ENCODE measurements around the gene CHERP.
"Not testable (repeated sequence)": the region's sequence is repeated elsewhere in the genome, so short reads cannot be mapped to it uniquely, and the experiment has no call there.

CHERP gene

DNA sequence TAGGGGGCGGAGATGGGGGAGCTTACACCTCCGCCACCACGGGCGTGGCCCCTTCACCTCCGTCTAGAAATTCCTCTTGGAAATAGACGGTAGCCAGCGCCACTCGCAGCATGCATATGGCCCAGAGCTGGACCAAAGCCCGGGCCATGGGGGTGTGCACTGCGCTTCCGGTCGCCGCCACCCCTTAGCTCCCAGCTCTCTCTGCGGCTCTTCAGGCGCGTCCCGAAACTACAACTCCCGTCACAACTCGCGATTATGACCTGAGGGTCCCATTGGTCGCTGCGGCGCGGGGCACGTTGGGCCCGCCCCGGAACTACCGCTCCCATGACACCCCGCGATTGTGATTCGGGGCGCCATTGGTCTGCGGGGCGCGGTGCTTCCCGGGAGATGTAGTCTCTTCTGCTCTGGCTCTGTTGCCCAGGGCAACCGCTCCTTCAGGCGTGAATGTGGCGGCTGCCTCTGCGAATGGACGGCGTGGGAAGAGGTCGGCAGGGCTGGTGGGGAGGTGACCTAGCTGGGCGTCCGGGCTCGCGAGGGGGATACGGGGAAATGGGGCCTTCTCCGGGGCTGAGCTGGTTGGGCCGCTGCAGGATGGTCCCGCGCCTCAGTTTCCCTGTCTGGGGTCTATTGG is 46.1 kb downstream of the CHERP start, which contains the start of the genes C19orf44 and CALR3:
Gene C19orf44 (plus strand): TSS at position 413 of the 631 bp plus-strand sequence. CDS start 4,399 bp downstream, outside the sequence.
Gene CALR3 (minus strand): TSS at position 186 of the 631 bp plus-strand sequence. CDS start 38 bp downstream, at position 148.
- peak; percentile 76 to 98 for DNase-seq (ENCODE audit: low read depth in 1 of 2, low spot score in 1 of 2)
- in situ Hi-C loops (cut with HindIII; ENCODE audit: low pct_unique_long_range_greater_than_20kb, low sequenced_read_pairs): no loop called here

DNA sequence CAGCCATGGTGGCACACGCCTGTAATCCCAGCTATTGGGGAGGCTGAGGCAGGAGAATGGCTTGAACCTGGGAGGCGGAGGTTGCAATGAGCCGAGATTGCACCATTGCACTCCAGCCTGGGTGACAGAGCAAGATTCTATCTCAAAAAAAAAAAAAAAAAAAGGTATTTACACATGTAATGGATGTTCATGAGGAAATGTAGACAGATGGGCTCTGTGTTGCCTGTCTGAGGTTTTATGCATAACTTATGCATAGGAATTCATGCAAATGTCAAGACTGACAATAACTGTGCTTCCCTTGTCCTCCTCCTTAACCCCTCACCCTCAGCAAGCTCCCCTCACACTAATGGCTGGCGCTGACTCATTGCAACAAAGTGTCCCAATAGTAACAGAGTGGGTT is 55.8 kb downstream of the CHERP start:
- in situ Hi-C loops (cut with HindIII; ENCODE audit: low pct_unique_long_range_greater_than_20kb, low sequenced_read_pairs); DNase-seq (ENCODE audit: low read depth in 1 of 2, low spot score in 1 of 2): not testable (repeated sequence)

More for the DNA sequence above, 46.1 kb downstream of the CHERP start, which contains the start of the genes C19orf44 and CALR3:
- TF ChIP-seq JUND (IDR thresholded peaks at IDR 0.05; ENCODE audit: low read depth): no peak

DNA sequence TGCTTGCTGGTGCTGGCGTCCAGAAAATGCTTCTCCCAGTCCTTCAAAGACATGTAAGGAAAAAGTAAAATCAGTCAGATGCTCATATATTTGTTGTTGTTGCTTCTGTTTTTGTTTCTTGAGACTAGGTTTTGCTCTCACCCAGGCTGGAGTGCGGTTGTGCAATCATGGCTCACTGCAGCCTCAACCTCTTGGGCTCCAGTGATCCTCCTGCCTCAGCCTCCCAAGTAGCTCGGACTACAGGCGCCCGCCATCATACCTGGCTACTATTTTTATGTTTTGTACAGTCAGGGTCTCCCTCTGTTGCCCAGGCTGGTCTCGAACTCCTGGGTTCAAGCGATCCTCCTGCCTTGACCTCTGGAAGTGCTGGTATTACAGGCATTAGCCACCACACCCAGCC is 59.5 kb downstream of the CHERP start:
- no peak for TF ChIP-seq JUND (IDR thresholded peaks at IDR 0.05; ENCODE audit: low read depth)
- in situ Hi-C loops (cut with HindIII; ENCODE audit: low pct_unique_long_range_greater_than_20kb, low sequenced_read_pairs): no loop called here
- DNase-seq (ENCODE audit: low read depth in 1 of 2, low spot score in 1 of 2): no peak

DNA sequence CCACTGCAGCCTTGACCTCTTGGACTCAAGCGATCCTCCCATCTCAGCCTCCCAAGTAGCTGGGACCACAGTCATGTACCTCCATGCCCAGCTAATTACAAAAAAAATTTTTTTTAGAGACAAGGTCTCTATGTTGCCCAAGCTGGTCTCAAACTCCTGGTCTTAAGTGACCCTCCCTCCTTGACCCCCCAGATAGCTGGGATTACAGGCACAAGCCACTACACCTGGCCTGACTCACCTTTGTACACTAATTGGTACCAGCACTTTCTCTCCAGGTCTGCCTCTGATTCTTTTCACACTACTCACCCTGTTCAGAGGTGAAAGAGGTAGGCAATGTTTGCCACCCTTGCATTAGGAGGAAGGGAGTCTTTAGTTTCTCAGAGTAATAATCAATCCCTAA is 64.9 kb downstream of the CHERP start:
- in situ Hi-C loops (cut with HindIII; ENCODE audit: low pct_unique_long_range_greater_than_20kb, low sequenced_read_pairs): no loop called here
- no peak for DNase-seq (ENCODE audit: low read depth in 1 of 2, low spot score in 1 of 2)
- no peak for TF ChIP-seq JUND (IDR thresholded peaks at IDR 0.05; ENCODE audit: low read depth)

DNA sequence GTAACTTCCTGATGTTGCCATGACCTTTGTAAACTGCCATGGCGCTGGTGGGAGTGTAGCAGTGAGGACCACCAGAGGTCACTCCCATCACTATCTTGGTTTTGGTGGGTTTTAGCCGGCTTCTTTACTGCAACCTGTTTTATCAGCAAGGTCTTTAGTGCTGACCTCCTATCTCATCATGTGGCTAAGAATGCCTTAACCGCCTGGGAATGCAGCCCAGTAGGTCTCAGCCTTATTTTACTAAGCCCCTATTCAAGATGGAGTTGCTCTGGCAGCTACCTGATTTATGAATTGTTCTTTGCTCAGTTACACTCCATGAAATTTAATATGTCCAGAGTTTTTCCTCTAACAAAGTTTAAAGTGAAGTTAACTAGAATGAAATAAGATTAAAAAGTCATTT is 65.8 kb downstream of the CHERP start:
- TF ChIP-seq JUND (IDR thresholded peaks at IDR 0.05; ENCODE audit: low read depth): no peak
- in situ Hi-C loops (cut with HindIII; ENCODE audit: low pct_unique_long_range_greater_than_20kb, low sequenced_read_pairs): no loop called here
- DNase-seq (ENCODE audit: low read depth in 1 of 2, low spot score in 1 of 2): no peak

DNA sequence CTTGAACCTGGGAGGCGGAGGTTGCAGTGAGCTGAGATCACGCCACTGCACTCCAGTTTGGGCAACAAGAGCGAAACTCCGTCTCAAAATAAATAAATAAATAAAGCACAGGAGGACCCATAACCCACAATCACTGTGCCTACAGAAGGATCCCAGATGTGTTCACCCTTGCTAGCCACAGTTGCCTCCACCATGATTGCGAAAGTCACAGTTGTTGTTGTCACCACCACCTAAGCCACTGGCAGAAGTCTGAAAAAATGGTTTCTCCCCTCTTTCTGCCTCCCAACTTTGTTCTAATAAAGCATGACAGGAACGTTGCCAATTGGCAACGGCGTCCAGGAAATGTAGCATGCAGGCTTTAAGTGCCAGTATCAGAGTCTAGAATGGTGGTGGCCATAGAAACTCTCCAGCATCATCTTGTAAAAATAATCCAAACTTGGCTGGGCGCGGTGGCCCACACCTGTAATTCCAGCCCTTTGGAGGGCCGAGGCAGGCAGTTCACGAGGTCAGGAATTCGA is 68.3 kb downstream of the CHERP start:
- in situ Hi-C loops (cut with HindIII; ENCODE audit: low pct_unique_long_range_greater_than_20kb, low sequenced_read_pairs): no loop called here
- DNase-seq (ENCODE audit: low read depth in 1 of 2, low spot score in 1 of 2): no peak
- no peak for TF ChIP-seq JUND (IDR thresholded peaks at IDR 0.05; ENCODE audit: low read depth)

DNA sequence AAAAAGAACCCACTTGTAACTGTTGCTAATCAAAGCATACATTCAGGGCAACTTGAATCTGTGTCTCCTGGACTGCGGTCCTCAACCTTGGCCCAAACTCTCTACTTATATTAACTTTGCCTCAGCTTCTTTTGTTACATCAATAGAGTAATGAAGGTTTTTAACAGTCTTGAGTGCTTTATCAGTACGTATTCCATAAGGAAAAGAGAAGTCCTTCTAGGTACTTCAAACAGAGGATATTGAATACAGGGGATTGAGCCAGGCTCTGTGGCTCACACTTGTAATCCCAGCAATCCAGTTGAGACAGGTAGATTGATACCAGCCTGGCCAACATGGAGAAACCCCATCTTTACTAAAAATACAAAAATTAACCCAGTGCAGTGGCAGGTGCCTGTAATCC is 69.2 kb downstream of the CHERP start:
- no peak for TF ChIP-seq JUND (IDR thresholded peaks at IDR 0.05; ENCODE audit: low read depth)
- in situ Hi-C loops (cut with HindIII; ENCODE audit: low pct_unique_long_range_greater_than_20kb, low sequenced_read_pairs): no loop called here
- no peak for DNase-seq (ENCODE audit: low read depth in 1 of 2, low spot score in 1 of 2)

DNA sequence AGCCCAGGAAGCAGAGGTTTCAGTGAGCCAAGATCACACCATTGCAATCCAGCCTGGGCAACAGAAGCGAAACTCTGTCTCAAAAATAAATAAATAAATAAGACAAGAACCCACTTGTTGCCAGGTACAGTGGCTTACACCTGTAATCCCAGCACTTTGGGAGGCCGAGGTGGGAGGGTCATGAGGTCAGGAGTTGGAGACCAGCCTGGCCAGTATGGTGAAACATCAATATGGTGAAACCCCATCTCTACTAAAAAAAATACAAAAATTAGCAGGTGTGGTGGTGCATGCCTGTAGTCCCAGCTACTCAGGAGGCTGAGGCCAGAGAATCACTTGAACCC is 69.7 kb downstream of the CHERP start:
- DNase-seq (ENCODE audit: low read depth in 1 of 2, low spot score in 1 of 2); in situ Hi-C loops (cut with HindIII; ENCODE audit: low pct_unique_long_range_greater_than_20kb, low sequenced_read_pairs): not testable (repeated sequence)

DNA sequence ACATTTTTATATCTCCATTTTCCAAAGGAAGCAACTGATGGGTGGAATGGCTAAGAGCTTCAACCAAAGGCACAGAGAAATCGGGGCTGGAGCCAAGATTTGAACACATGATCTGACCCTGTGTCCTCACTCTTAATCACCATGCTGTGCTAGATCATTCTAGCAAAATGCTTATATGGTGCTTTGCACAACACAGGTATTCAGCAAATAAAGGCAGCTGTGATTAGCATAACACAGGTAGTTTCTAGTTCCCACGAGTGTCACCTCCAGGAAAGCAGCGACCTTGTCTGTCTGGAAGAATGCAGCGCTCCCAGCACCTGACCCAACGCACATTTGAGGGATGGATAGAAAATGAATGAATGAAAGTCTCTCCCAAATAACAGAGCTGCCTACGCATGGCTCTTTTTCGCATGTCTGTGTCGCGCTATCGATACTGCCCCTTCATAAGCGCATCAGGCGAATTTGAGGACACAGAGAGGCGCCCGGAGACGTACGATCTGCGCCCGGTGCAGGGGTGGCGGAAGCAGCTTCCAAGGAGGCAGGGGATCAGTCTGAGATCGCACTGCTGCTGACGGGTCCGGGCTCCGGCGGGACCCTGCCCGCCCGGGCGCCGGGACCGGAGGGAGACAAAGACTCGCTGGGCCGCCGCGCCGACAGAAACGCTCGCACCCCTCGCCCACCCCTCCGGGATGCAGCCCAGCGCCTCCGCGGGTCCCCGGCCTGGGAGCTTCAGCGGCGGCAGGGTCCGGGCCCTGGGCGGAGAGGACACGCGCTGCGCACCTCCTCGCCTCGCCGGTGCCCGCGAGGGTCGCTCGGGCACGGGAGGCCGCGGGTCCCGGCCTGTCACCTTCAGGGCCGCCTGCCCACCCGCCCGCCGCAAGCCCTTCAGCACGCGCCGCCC is 71.1 kb downstream of the CHERP start:
- TF ChIP-seq JUND (IDR thresholded peaks at IDR 0.05; ENCODE audit: low read depth): no peak
- in situ Hi-C loops (cut with HindIII; ENCODE audit: low pct_unique_long_range_greater_than_20kb, low sequenced_read_pairs): no loop called here
- peak in 1 of 2 experiments; percentile 57 for DNase-seq (ENCODE audit: low read depth in 1 of 2, low spot score in 1 of 2)

DNA sequence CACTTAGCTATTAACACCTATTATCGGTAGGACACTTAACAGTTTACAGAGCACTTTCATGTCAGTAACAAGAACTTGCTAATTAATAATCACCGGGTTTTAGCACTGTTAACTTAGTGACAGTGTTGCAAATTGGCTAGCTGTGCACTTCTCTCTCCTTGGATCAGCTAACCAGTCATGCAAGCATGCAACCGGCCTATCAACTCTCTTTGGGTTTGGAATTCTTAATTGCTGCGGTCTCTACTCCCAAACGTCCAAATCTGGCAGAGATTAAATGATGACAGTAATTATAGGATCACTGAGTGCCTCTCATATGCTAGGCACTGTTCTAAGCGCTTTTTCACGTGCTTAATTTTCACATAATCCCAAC is 71.7 kb downstream of the CHERP start:
- in situ Hi-C loops (cut with HindIII; ENCODE audit: low pct_unique_long_range_greater_than_20kb, low sequenced_read_pairs): no loop called here
- peak in 1 of 2 experiments; percentile 70 for DNase-seq (ENCODE audit: low read depth in 1 of 2, low spot score in 1 of 2)
- no peak for TF ChIP-seq JUND (IDR thresholded peaks at IDR 0.05; ENCODE audit: low read depth)
